ENCODE results near the gene PCDHGA1.

The PCDHGA1 gene

GRCh38 chr5:141519605-141520565 lies 189.6 kb downstream of the PCDHGA1 start:
- peaks cover 4% of the 10 kb centered on the region for H3K36me3 ChIP-seq (ENCODE audit: control insufficient read depth, insufficient read depth, low read length)
- H3K9me3 ChIP-seq (ENCODE audit: control insufficient read depth, low read length): no peaks in the 10 kb centered on the region
- H3K9ac ChIP-seq (ENCODE audit: low read length): no peak overlapping the region
- H3K27me3 ChIP-seq (ENCODE audit: control insufficient read depth, insufficient read depth, low read length): no peaks in the 10 kb centered on the region
- H3K4me1 ChIP-seq (ENCODE audit: control insufficient read depth, insufficient read depth, low read length): peaks cover 38% of the 10 kb centered on the region
- H3K4me3 ChIP-seq (ENCODE audit: low read length): no peak overlapping the region

- H3K9ac ChIP-seq (ENCODE audit: low read length): peak overlapping the region; percentile 20
- no peaks in the 10 kb centered on the region for H3K9me3 ChIP-seq (ENCODE audit: control insufficient read depth, low read length)
- H3K36me3 ChIP-seq (ENCODE audit: control insufficient read depth, insufficient read depth, low read length): peaks cover 4% of the 10 kb centered on the region
- H3K4me3 ChIP-seq (ENCODE audit: low read length): no peak overlapping the region
- H3K4me1 ChIP-seq (ENCODE audit: control insufficient read depth, insufficient read depth, low read length): peaks cover 50% of the 10 kb centered on the region
- no peaks in the 10 kb centered on the region for H3K27me3 ChIP-seq (ENCODE audit: control insufficient read depth, insufficient read depth, low read length)
Observed at GRCh38 chr5:141521244-141521781, 191.0 kb downstream of the PCDHGA1 start.

GRCh38 chr5:141522301-141522700 lies 192.0 kb downstream of the PCDHGA1 start:
- Histone ChIP-seq H3K36me3 (ENCODE audit: control insufficient read depth, insufficient read depth, low read length) (peaks cover 4% of the 10 kb centered on the region), H3K27me3 (ENCODE audit: control insufficient read depth, insufficient read depth, low read length) (no peaks in the 10 kb centered on the region), H3K9me3 (ENCODE audit: control insufficient read depth, low read length) (no peaks in the 10 kb centered on the region), H3K4me1 (ENCODE audit: control insufficient read depth, insufficient read depth, low read length) (peaks cover 50% of the 10 kb centered on the region), H3K4me3 (ENCODE audit: low read length) (no peak overlapping the region), H3K9ac (ENCODE audit: low read length) (no peak overlapping the region)

GRCh38 chr5:141523991-141524390 lies 193.7 kb downstream of the PCDHGA1 start:
- Histone ChIP-seq H3K36me3 (ENCODE audit: control insufficient read depth, insufficient read depth, low read length) (peaks cover 4% of the 10 kb centered on the region), H3K4me1 (ENCODE audit: control insufficient read depth, insufficient read depth, low read length) (peaks cover 50% of the 10 kb centered on the region)

GRCh38 chr5:141524604-141525597 lies 194.6 kb downstream of the PCDHGA1 start:
- H3K4me3 ChIP-seq (ENCODE audit: low read length): no peak overlapping the region
- H3K9me3 ChIP-seq (ENCODE audit: control insufficient read depth, low read length): no peaks in the 10 kb centered on the region
- peaks cover 4% of the 10 kb centered on the region for H3K36me3 ChIP-seq (ENCODE audit: control insufficient read depth, insufficient read depth, low read length)
- H3K9ac ChIP-seq (ENCODE audit: low read length): no peak overlapping the region
- H3K27me3 ChIP-seq (ENCODE audit: control insufficient read depth, insufficient read depth, low read length): no peaks in the 10 kb centered on the region
- peaks cover 50% of the 10 kb centered on the region for H3K4me1 ChIP-seq (ENCODE audit: control insufficient read depth, insufficient read depth, low read length)

More at GRCh38 chr5:141523991-141524390, 193.7 kb downstream of the PCDHGA1 start:
- no peaks in the 10 kb centered on the region for H3K27me3 ChIP-seq (ENCODE audit: control insufficient read depth, insufficient read depth, low read length)
- no peak overlapping the region for H3K4me3 ChIP-seq (ENCODE audit: low read length)
- no peak overlapping the region for H3K9ac ChIP-seq (ENCODE audit: low read length)
- H3K9me3 ChIP-seq (ENCODE audit: control insufficient read depth, low read length): no peaks in the 10 kb centered on the region

- H3K9me3 ChIP-seq (ENCODE audit: control insufficient read depth, low read length): no peaks in the 10 kb centered on the region
- peaks cover 42% of the 10 kb centered on the region for H3K4me1 ChIP-seq (ENCODE audit: control insufficient read depth, insufficient read depth, low read length)
- no peaks in the 10 kb centered on the region for H3K27me3 ChIP-seq (ENCODE audit: control insufficient read depth, insufficient read depth, low read length)
- H3K4me3 ChIP-seq (ENCODE audit: low read length): no peak overlapping the region
- H3K9ac ChIP-seq (ENCODE audit: low read length): no peak overlapping the region
- peaks cover 4% of the 10 kb centered on the region for H3K36me3 ChIP-seq (ENCODE audit: control insufficient read depth, insufficient read depth, low read length)
Observed at GRCh38 chr5:141525653-141526052, 195.3 kb downstream of the PCDHGA1 start.

GRCh38 chr5:141527426-141527825 lies 197.1 kb downstream of the PCDHGA1 start:
- H3K4me1 ChIP-seq (ENCODE audit: control insufficient read depth, insufficient read depth, low read length): peaks cover 24% of the 10 kb centered on the region
- H3K9me3 ChIP-seq (ENCODE audit: control insufficient read depth, low read length): no peaks in the 10 kb centered on the region
- no peak overlapping the region for H3K9ac ChIP-seq (ENCODE audit: low read length)
- no peak overlapping the region for H3K4me3 ChIP-seq (ENCODE audit: low read length)
- H3K27me3 ChIP-seq (ENCODE audit: control insufficient read depth, insufficient read depth, low read length): no peaks in the 10 kb centered on the region
- H3K36me3 ChIP-seq (ENCODE audit: control insufficient read depth, insufficient read depth, low read length): peaks cover 3% of the 10 kb centered on the region

- H3K36me3 ChIP-seq (ENCODE audit: control insufficient read depth, insufficient read depth, low read length): no peaks in the 10 kb centered on the region
- H3K4me1 ChIP-seq (ENCODE audit: control insufficient read depth, insufficient read depth, low read length): peaks cover 18% of the 10 kb centered on the region
- no peaks in the 10 kb centered on the region for H3K27me3 ChIP-seq (ENCODE audit: control insufficient read depth, insufficient read depth, low read length)
- no peak overlapping the region for H3K4me3 ChIP-seq (ENCODE audit: low read length)
- no peak overlapping the region for H3K9ac ChIP-seq (ENCODE audit: low read length)
- H3K9me3 ChIP-seq (ENCODE audit: control insufficient read depth, low read length): no peaks in the 10 kb centered on the region
Observed at GRCh38 chr5:141528291-141528984, 198.1 kb downstream of the PCDHGA1 start.

GRCh38 chr5:141529002-141529401 lies 198.7 kb downstream of the PCDHGA1 start:
- Histone ChIP-seq H3K4me3 (ENCODE audit: low read length) (no peak overlapping the region), H3K4me1 (ENCODE audit: control insufficient read depth, insufficient read depth, low read length) (peaks cover 18% of the 10 kb centered on the region), H3K9ac (ENCODE audit: low read length) (no peak overlapping the region), H3K9me3 (ENCODE audit: control insufficient read depth, low read length) (no peaks in the 10 kb centered on the region), H3K36me3 (ENCODE audit: control insufficient read depth, insufficient read depth, low read length) (no peaks in the 10 kb centered on the region), H3K27me3 (ENCODE audit: control insufficient read depth, insufficient read depth, low read length) (no peaks in the 10 kb centered on the region)

- no peaks in the 10 kb centered on the region for H3K36me3 ChIP-seq (ENCODE audit: control insufficient read depth, insufficient read depth, low read length)
- H3K4me1 ChIP-seq (ENCODE audit: control insufficient read depth, insufficient read depth, low read length): peaks cover 12% of the 10 kb centered on the region
- H3K9ac ChIP-seq (ENCODE audit: low read length): no peak overlapping the region
- H3K4me3 ChIP-seq (ENCODE audit: low read length): no peak overlapping the region
- H3K27me3 ChIP-seq (ENCODE audit: control insufficient read depth, insufficient read depth, low read length): no peaks in the 10 kb centered on the region
- no peaks in the 10 kb centered on the region for H3K9me3 ChIP-seq (ENCODE audit: control insufficient read depth, low read length)
Observed at GRCh38 chr5:141529873-141530272, 199.6 kb downstream of the PCDHGA1 start.

GRCh38 chr5:141532726-141533125 lies 202.4 kb downstream of the PCDHGA1 start:
- Histone ChIP-seq H3K36me3 (ENCODE audit: control insufficient read depth, insufficient read depth, low read length) (no peaks in the 10 kb centered on the region), H3K4me1 (ENCODE audit: control insufficient read depth, insufficient read depth, low read length) (no peaks in the 10 kb centered on the region), H3K27me3 (ENCODE audit: control insufficient read depth, insufficient read depth, low read length) (no peaks in the 10 kb centered on the region), H3K9ac (ENCODE audit: low read length) (no peak overlapping the region), H3K4me3 (ENCODE audit: low read length) (no peak overlapping the region), H3K9me3 (ENCODE audit: control insufficient read depth, low read length) (no peaks in the 10 kb centered on the region)
